Heart left ventricle (tissue), 13 donors: Measurements from ENCODE around the gene NXNL2.

Source experiments
- CTCF ChIP-seq, 12 donors: fragments of 200-600 bp; sonication (generic) in 4 of 12; IDR thresholded peaks; one replicate each; pipeline versions ENCODE4 v1.5.0 to v1.8.0; 2018 to 2022; ENCODE audit warnings: antibody characterized with exemption in 12 of 12, mild to moderate bottlenecking in 5 of 12
- POLR2A ChIP-seq, 2 donors: fragments of 450-650 bp; IDR thresholded peaks; one replicate each; pipeline ENCODE4 v1.6.1; 2017; ENCODE audit warnings: antibody characterized with exemption in 2 of 2, mild to moderate bottlenecking in 2 of 2, moderate library complexity in 2 of 2
- donor health status: ischemic (EF 13 %, LVEDD 7.1; RV severe dilation, severe dysfunction).
- donor health status: DM: no; HTN: yes; CAD: no.
- donor health status: DM: no; HTN: no; CAD: no.
- donor health status: ischemic (EF 25% LVEDD 6.9; RV normal size, moderate dysfunction).
- donor health status: ischemic (EF 25% LVEDD 5.7; RV mildly dilated, moderate dysfunction).
- donor health status: ischemic (EF 35%, LVEDD 5.7; RV mildly dilated, moderate dysfunction).
- donor health status: nonischemic (EF 11% LVEDD 7.7; RV severe dilation, severe dysfunction).
- donor health status: DM: yes; HTN: yes; CAD: no.
- donor health status: PGD.
- donor health status: ischemic (EF 29% LVEDD 5.4; RV normal size, mild dysfunction).
- donor health status: nonischemic (EF 23%, LVEDD 6.1; RV moderate dilation, normal function).

- TF ChIP-seq CTCF (IDR thresholded peaks at IDR 0.05) (no peak), POLR2A (IDR thresholded peaks at IDR 0.05) (no peak)
Measured at GRCh38 chr9:88528080-88528790, 6.7 kb upstream of the NXNL2 start.
